ENCODE data around the gene GNAZ. TPM values are rescaled to one million over a fixed set of nuclear protein-coding genes. Genes with fewer than 3 reads are reported as not detected.

Gene GNAZ
- total RNA-seq, 1 experiment from 2014 or later = 6.0 TPM

DNA sequence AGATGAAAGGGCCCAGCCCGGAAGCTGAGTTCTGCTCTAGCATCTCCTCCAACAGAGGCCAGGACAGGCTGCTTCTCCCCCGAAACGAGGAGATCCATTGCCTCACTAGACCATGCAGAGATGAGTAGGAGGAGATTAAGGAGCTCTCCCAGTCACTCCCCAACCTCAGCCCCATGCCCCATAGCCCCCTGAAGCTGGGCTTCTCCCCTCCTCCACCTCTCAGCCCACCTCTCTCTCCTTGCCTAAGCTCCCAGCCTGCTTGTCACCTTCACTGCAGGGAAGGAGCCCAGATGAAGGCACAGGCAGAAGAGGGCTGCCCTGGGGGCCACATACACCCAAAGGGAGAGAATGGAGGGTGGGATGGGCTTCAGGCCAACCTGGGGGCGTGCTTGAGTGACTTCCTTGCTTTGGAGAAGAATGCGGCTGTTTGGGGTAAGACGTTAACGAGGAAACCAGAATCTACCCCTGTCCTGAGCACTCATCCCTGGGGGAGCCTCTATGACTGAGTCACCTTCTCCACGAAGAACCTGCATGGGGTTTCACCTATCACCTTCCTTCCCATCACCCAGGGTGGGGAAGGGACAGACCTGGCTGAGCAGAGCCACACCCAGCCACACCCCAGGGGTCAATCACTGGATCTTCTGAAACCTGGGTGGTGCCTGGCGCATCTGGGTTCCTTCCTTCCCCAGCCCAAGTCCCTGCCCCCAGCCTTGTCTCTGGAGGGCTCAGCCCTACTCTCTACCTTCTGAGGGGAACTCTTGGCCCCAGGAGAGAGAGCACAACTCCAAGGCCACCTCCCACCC is 11.6 kb upstream of the GNAZ start:
- TF ChIP-seq, protein P1, sequence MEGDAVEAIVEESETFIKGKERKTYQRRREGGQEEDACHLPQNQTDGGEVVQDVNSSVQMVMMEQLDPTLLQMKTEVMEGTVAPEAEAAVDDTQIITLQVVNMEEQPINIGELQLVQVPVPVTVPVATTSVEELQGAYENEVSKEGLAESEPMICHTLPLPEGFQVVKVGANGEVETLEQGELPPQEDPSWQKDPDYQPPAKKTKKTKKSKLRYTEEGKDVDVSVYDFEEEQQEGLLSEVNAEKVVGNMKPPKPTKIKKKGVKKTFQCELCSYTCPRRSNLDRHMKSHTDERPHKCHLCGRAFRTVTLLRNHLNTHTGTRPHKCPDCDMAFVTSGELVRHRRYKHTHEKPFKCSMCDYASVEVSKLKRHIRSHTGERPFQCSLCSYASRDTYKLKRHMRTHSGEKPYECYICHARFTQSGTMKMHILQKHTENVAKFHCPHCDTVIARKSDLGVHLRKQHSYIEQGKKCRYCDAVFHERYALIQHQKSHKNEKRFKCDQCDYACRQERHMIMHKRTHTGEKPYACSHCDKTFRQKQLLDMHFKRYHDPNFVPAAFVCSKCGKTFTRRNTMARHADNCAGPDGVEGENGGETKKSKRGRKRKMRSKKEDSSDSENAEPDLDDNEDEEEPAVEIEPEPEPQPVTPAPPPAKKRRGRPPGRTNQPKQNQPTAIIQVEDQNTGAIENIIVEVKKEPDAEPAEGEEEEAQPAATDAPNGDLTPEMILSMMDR (IDR thresholded peaks at IDR 0.05; ENCODE audit: unreplicated experiment) = no peak
- CTCF ChIA-PET = interaction anchor here (0.6 to 1.4 kb wide), 3 partner anchors 11 to 666 kb away, joined by 3 to 5 read pairs (median 4); partner anchors contain the start of gene GNAZ

DNA sequence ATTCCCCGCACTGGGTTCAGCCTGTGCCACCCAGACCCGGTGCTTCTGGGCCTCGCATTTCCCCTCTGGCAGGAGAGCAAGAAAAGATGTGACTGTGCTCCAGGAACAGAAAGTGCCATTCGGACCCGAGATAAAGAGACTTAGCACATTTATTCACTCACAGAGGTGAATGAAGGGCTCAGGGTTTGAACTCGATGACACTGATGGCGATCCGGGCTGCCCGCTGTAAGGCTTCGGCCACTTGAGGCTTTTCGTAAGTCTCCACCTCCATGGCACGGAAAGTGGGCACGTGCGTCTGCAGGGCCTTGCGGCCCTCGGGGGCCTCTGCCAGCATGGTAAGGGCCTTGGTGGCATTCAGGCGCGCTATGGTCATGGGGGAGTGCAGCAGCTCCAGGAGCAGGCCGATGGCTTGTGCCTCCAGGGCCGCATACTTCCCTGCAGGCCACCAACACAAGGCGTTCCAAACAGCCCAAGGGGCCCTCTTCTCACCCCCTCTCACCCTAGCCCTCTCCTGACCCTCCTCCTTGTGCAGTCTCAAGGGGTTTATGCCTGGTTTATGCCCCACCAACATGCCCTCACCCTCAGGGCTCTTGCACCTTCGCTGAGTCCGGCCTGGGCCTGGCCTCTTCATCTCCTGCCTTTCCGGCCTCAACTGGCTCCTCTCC is 10.9 kb upstream of the GNAZ start:
- TF ChIP-seq, protein P1 (IDR thresholded peaks at IDR 0.05; ENCODE audit: unreplicated experiment) = no peak
- H3K27me3 Mint-ChIP-seq (ENCODE audit: unreplicated experiment) = peaks cover 34% of the 10 kb centered on the region
- no TSS peak for BruUV-seq (replicated peaks)
- CTCF ChIA-PET = no interaction called here
- H3K9me3 Mint-ChIP-seq (ENCODE audit: low read depth, unreplicated experiment) = peaks cover 10% of the 10 kb centered on the region
- no peaks in the 10 kb centered on the region for H3K4me1 Mint-ChIP-seq (ENCODE audit: low read depth, unreplicated experiment)
- no peak overlapping the region for H3K27ac Mint-ChIP-seq (ENCODE audit: unreplicated experiment)
- intact Hi-C loops (cut with micrococcal nuclease; ENCODE audit: unreplicated experiment) = no loop called here
- no peaks in the 10 kb centered on the region for H3K36me3 Mint-ChIP-seq (ENCODE audit: insufficient read depth, unreplicated experiment)
- no peak for DNase-seq
- no peak overlapping the region for H3K4me3 Mint-ChIP-seq (ENCODE audit: low read depth, unreplicated experiment)

More for the DNA sequence above, 11.6 kb upstream of the GNAZ start:
- H3K36me3 Mint-ChIP-seq (ENCODE audit: insufficient read depth, unreplicated experiment) = no peaks in the 10 kb centered on the region
- intact Hi-C loops (cut with micrococcal nuclease; ENCODE audit: unreplicated experiment) = no loop called here
- H3K9me3 Mint-ChIP-seq (ENCODE audit: low read depth, unreplicated experiment) = peaks cover 12% of the 10 kb centered on the region
- no TSS peak for BruUV-seq (replicated peaks)
- no peak for DNase-seq
- H3K27ac Mint-ChIP-seq (ENCODE audit: unreplicated experiment) = no peak overlapping the region
- no peak overlapping the region for H3K4me3 Mint-ChIP-seq (ENCODE audit: low read depth, unreplicated experiment)
- peaks cover 41% of the 10 kb centered on the region for H3K27me3 Mint-ChIP-seq (ENCODE audit: unreplicated experiment)
- no peaks in the 10 kb centered on the region for H3K4me1 Mint-ChIP-seq (ENCODE audit: low read depth, unreplicated experiment)

DNA sequence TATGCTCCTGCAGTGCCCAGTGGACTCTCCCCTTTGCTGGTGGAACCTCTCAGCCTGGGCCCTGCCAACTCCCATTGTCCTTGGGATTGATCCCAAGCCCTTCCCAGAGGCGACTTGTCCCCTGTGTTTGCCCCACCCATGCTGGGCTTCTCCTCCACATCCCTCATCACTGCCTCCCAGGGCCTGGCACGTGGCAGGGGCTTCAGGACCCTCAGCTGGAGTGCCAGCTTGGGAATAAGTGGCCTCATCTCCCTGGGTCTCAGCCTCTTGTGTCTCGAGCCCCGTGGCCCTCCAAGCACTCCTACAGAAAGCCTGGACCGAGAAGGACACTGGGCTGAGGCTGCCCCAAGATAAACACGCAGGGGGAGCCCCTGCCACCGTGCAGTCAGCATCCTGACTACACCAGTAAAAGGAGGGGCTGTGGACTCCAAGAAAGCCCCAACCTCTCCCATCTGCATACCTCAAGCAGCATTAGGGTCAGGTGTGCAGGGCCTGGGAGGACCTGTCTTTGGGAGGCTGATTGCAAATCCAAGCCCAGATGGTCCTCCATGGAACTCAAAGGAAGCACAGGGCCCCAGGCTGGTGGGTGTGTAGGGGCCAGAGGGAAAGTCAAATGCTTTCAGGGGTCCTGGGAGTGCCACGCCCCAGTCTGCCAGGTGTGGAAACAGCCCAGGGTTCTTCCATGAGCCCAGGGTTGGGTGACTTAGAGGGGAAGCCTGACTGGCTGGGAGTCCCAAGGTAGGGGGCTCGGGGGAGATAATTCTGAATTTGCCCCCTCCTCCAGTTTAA is 9.5 kb upstream of the GNAZ start:
- H3K27me3 Mint-ChIP-seq (ENCODE audit: unreplicated experiment) = peaks cover 26% of the 10 kb centered on the region
- H3K27ac Mint-ChIP-seq (ENCODE audit: unreplicated experiment) = no peak overlapping the region
- CTCF ChIA-PET = no interaction called here
- intact Hi-C loops (cut with micrococcal nuclease; ENCODE audit: unreplicated experiment) = no loop called here
- TF ChIP-seq, protein P1 (IDR thresholded peaks at IDR 0.05; ENCODE audit: unreplicated experiment) = no peak
- BruUV-seq (replicated peaks) = no TSS peak
- H3K4me1 Mint-ChIP-seq (ENCODE audit: low read depth, unreplicated experiment) = no peaks in the 10 kb centered on the region
- no peak for DNase-seq
- peaks cover 5% of the 10 kb centered on the region for H3K9me3 Mint-ChIP-seq (ENCODE audit: low read depth, unreplicated experiment)
- H3K36me3 Mint-ChIP-seq (ENCODE audit: insufficient read depth, unreplicated experiment) = no peaks in the 10 kb centered on the region
- no peak overlapping the region for H3K4me3 Mint-ChIP-seq (ENCODE audit: low read depth, unreplicated experiment)

DNA sequence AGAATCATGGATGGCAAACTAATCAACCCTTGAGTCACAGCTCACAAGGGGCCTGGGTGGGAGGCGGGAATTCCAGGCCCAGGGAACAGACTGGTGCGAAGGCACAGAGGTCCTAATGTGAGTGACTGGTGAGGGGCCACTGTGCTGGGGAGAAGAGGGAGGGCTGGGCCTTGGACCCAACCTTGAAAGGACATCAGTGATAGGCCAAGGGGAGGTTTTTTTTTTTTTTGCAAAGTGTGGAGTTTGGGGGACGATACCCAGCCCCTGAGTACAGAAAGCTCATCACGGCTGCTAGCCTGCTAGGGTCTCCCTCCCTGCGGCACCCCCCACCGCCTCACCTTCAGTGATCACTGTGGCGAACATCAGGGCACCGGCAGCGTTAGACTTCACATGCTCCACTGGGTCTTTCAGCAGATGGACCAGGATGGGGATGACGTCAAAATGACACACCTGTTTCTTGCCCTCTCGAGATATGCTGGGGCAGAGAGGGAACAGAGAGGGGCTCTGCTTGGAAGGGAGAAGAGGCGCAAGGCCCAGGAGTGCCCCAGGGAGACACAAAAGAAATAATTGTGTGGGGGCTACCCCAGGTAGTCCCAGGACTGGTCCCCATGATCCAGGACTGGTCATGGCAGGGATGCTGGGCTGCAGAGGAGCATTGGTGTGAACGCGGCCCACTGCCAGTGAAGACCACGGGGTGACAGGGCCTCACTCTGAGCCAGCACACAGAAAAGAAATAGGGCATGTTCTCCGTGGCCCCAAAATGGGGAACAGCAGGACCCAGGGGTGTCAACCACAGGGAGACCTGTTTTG is 8.6 kb upstream of the GNAZ start:
- Mint-ChIP-seq H3K27me3 (ENCODE audit: unreplicated experiment) (peaks cover 27% of the 10 kb centered on the region), H3K4me1 (ENCODE audit: low read depth, unreplicated experiment) (no peaks in the 10 kb centered on the region), H3K27ac (ENCODE audit: unreplicated experiment) (no peak overlapping the region), H3K36me3 (ENCODE audit: insufficient read depth, unreplicated experiment) (no peaks in the 10 kb centered on the region), H3K4me3 (ENCODE audit: low read depth, unreplicated experiment) (no peak overlapping the region), H3K9me3 (ENCODE audit: low read depth, unreplicated experiment) (peaks cover 4% of the 10 kb centered on the region)
- TF ChIP-seq, protein P1 (IDR thresholded peaks at IDR 0.05; ENCODE audit: unreplicated experiment) = no peak
- no TSS peak for BruUV-seq (replicated peaks)
- CTCF ChIA-PET = no interaction called here
- DNase-seq = no peak
- intact Hi-C loops (cut with micrococcal nuclease; ENCODE audit: unreplicated experiment) = no loop called here

All from Calu3 (cell line).